CD4-positive, alpha-beta T cell treated with Interleukin-12 subunit alpha and Interleukin-12 subunit beta, for 1 hour (primary cell): ENCODE data around the gene EPS15.

Experiments used
- DNase-seq: peaks from one replicate; pipeline ENCODE4 v3.0.0-alpha.2; 2020

EPS15 gene

GRCh38 chr1:51369171-51369570, 149.9 kb downstream of the EPS15 start:
- no peak for DNase-seq

GRCh38 chr1:51365774-51366173, 153.3 kb downstream of the EPS15 start:
- DNase-seq = no peak

- DNase-seq = no peak
Measured at GRCh38 chr1:51359879-51360278, 159.2 kb downstream of the EPS15 start.

- no peak for DNase-seq
Measured at GRCh38 chr1:51355382-51355781, 163.7 kb downstream of the EPS15 start.

- DNase-seq = no peak
Measured at GRCh38 chr1:51354416-51354815, 164.7 kb downstream of the EPS15 start.

GRCh38 chr1:51351907-51352306, 167.2 kb downstream of the EPS15 start:
- DNase-seq = no peak

- DNase-seq = no peak
Measured at GRCh38 chr1:51349862-51350261, 169.2 kb downstream of the EPS15 start.

GRCh38 chr1:51348147-51348527, 170.9 kb downstream of the EPS15 start:
- no peak for DNase-seq

GRCh38 chr1:51347398-51348146, 171.5 kb downstream of the EPS15 start:
- DNase-seq = no peak

- DNase-seq = no peak
Measured at GRCh38 chr1:51346086-51346942, 172.8 kb downstream of the EPS15 start.

- no peak for DNase-seq
Measured at GRCh38 chr1:51345300-51345687, 173.8 kb downstream of the EPS15 start.

- DNase-seq = no peak
Measured at GRCh38 chr1:51344602-51345299, 174.3 kb downstream of the EPS15 start.

GRCh38 chr1:51344276-51344601, 174.8 kb downstream of the EPS15 start:
- DNase-seq = no peak

GRCh38 chr1:51343624-51344023, 175.4 kb downstream of the EPS15 start:
- DNase-seq = no peak

GRCh38 chr1:51342591-51343206, 176.4 kb downstream of the EPS15 start:
- DNase-seq = no peak

GRCh38 chr1:51341876-51342496, 177.1 kb downstream of the EPS15 start:
- DNase-seq = no peak

GRCh38 chr1:51340380-51340779, 178.7 kb downstream of the EPS15 start:
- no peak for DNase-seq

GRCh38 chr1:51336711-51337110, 182.4 kb downstream of the EPS15 start:
- DNase-seq = no peak

- no peak for DNase-seq
Measured at GRCh38 chr1:51336004-51336403, 183.1 kb downstream of the EPS15 start.

GRCh38 chr1:51331206-51332100, 187.6 kb downstream of the EPS15 start:
- DNase-seq = no peak

- no peak for DNase-seq
Measured at GRCh38 chr1:51330331-51331201, 188.5 kb downstream of the EPS15 start, which contains the start of gene TTC39A. TSS of gene TTC39A (minus strand) at chr1:51330562. CDS start at chr1:51330477, 85 bp downstream.
